ENCODE measurements around the gene ANKRD55. TPM values are rescaled to one million over a fixed set of nuclear protein-coding genes. Genes with fewer than 3 reads are reported as not detected.
"Not testable (repeated sequence)": the region's sequence is repeated elsewhere in the genome, so short reads cannot be mapped to it uniquely, and the experiment has no call there.

ANKRD55 gene
- total RNA-seq, 4 donors from 2014 or later: 0.23 TPM; not detected in 3

DNA sequence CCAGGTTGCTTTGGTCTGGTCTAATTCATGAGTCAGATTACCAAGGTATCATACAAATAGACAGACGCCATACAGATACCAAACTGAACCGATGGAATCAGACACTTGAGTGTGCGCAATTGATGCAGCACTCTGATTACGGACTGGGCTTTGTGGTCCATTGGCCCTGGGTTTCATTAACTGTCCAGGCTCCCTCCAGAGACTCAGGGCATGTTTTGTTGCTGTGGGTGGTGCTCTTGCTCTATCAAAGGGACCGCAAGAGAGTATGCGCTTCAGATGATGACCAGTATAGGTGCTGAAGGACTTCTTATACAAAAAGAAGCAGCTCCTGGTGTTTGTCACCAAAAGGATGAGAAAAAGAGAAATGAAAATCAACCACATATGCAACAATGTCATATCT, 36.9 kb upstream of the ANKRD55 start:
- H3K36me3 ChIP-seq: no peaks in the 10 kb centered on the region
- TF ChIP-seq EP300 (IDR thresholded peaks at IDR 0.05) (no peak), CTCF (IDR thresholded peaks at IDR 0.05) (no peak)

GRCh38 chr5:56269216-56269927, 36.2 kb upstream of the ANKRD55 start:
- Histone ChIP-seq H3K36me3 (no peaks in the 10 kb centered on the region), H3K27me3 (no peaks in the 10 kb centered on the region), H3K9me3 (no peaks in the 10 kb centered on the region), H3K27ac (no peak overlapping the region), H3K4me1 (peaks cover 13% of the 10 kb centered on the region), H3K4me3 (no peak overlapping the region)
- WGBS: 54% methylated on average over 6 of the region's 6 CpGs
- no peak for DNase-seq (ENCODE audit: low spot score in 2 of 2)
- TF ChIP-seq CTCF (IDR thresholded peaks at IDR 0.05): peak in 1 of 2 donors; percentile 44
- no peak for TF ChIP-seq EP300 (IDR thresholded peaks at IDR 0.05)

More for the DNA sequence above, 36.9 kb upstream of the ANKRD55 start:
- DNase-seq (ENCODE audit: low spot score in 2 of 2): no peak
- 84% methylated on average over 6 of the region's 6 CpGs for WGBS
- peaks cover 13% of the 10 kb centered on the region for H3K4me1 ChIP-seq
- no peaks in the 10 kb centered on the region for H3K27me3 ChIP-seq
- H3K4me3 ChIP-seq: no peak overlapping the region
- no peaks in the 10 kb centered on the region for H3K9me3 ChIP-seq
- H3K27ac ChIP-seq: no peak overlapping the region

DNA sequence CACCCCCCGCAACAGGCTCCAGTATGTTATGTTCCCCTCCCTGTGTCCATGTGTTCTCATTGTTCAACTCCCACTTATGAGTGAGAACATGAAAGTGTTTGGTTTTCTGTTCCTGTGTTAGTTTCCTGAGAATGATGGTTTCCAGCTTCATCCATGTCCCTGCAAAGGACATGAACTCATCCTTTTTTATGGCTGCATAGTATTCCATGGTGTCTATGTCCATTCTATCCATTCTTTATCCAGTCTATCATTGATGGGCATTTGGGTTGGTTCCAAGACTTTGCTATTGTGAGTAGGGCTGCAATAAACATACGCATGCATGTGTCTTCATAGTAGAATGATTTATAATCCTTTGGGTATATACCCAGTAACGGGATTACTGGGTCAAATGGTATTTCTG, 35.6 kb upstream of the ANKRD55 start:
- peaks cover 13% of the 10 kb centered on the region for H3K4me1 ChIP-seq
- H3K36me3 ChIP-seq; H3K4me3 ChIP-seq; H3K9me3 ChIP-seq; DNase-seq (ENCODE audit: low spot score in 2 of 2); H3K27ac ChIP-seq; H3K27me3 ChIP-seq: not testable (repeated sequence)
- WGBS: 95% methylated on average over 3 of the region's 3 CpGs

DNA sequence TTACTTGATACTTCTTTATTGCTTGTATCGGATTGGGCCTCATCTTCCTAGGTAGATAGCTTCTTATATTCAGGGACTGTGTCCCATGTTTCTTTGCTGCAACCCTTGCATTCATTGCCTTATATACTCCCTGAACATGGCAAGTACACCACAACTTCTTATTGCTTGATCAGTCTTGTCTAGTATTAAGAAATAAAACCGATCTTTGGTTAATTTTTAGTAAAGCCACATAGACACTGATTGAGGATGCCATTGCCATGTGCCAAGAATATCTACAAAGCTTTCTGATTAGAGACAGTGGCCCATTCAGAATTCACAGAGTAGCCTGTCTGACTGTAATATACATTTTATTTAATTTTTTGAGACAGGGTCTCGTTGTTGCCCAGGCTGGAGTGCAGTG, 34.7 kb upstream of the ANKRD55 start:
- Histone ChIP-seq H3K4me1 (peaks cover 13% of the 10 kb centered on the region), H3K27ac (no peak overlapping the region), H3K27me3 (no peaks in the 10 kb centered on the region), H3K4me3 (no peak overlapping the region), H3K36me3 (no peaks in the 10 kb centered on the region), H3K9me3 (no peaks in the 10 kb centered on the region)
- WGBS: 97% methylated on average over 3 of the region's 3 CpGs
- TF ChIP-seq CTCF (IDR thresholded peaks at IDR 0.05) (no peak), EP300 (IDR thresholded peaks at IDR 0.05) (no peak), POLR2A (IDR thresholded peaks at IDR 0.05) (no peak), POLR2AphosphoS5 (IDR thresholded peaks at IDR 0.05) (no peak)
- no peak for DNase-seq (ENCODE audit: low spot score in 2 of 2)

GRCh38 chr5:56264417-56265025, 31.4 kb upstream of the ANKRD55 start:
- H3K9me3 ChIP-seq: no peaks in the 10 kb centered on the region
- H3K27me3 ChIP-seq: no peaks in the 10 kb centered on the region
- no peaks in the 10 kb centered on the region for H3K36me3 ChIP-seq
- DNase-seq (ENCODE audit: low spot score in 2 of 2): no peak
- WGBS: 62% methylated on average over 5 of the region's 5 CpGs
- TF ChIP-seq POLR2A (IDR thresholded peaks at IDR 0.05) (no peak), CTCF (IDR thresholded peaks at IDR 0.05) (peak; percentile 41 to 59), EP300 (IDR thresholded peaks at IDR 0.05) (no peak), POLR2AphosphoS5 (IDR thresholded peaks at IDR 0.05) (no peak)
- no peak overlapping the region for H3K4me3 ChIP-seq
- H3K4me1 ChIP-seq: peaks cover 4% of the 10 kb centered on the region
- H3K27ac ChIP-seq: no peak overlapping the region

Data from suprapubic skin (tissue), 4 donors.